Activated CD4-positive, alpha-beta T cell treated with anti-CD3 and anti-CD28 coated beads, Interleukin-2, amount 10 ng/mL, durations not matched to agents 7 days and 5 days (primary cell): ENCODE measurements around the gene MYCBP2. TPM values are rescaled to one million over a fixed set of nuclear protein-coding genes. Genes with fewer than 3 reads are reported as not detected.
"Not testable (repeated sequence)": the region's sequence is repeated elsewhere in the genome, so short reads cannot be mapped to it uniquely, and the experiment has no call there.

ENCODE experiments used
- CTCF ChIA-PET: fragments of 350-600 bp; sonication (Branson Sonifier 250); formaldehyde crosslinking; loops from one replicate; lab custom pipeline; 2021; ENCODE audit warnings: antibody characterized with exemption; lab: Charles Lee
- POLR2A ChIA-PET: fragments of 350-600 bp; sonication (Branson Sonifier 250); formaldehyde crosslinking; loops from one replicate; lab custom pipeline; 2021; ENCODE audit warnings: antibody characterized with exemption; lab: Charles Lee
- DNase-seq: peaks from one replicate; pipeline ENCODE4 v3.0.0-alpha.2; 2020
- H3K27ac Mint-ChIP-seq: one replicate; pipeline ENCODE4 v1.8.0; 2021; ENCODE audit warnings: mild to moderate bottlenecking, moderate library complexity, mixed read lengths
- H3K27me3 Mint-ChIP-seq: one replicate; pipeline ENCODE4 v1.8.0; 2021; ENCODE audit warnings: mixed read lengths
- H3K36me3 Mint-ChIP-seq: one replicate; pipeline ENCODE4 v1.8.0; 2021; ENCODE audit warnings: low read depth, mixed read lengths
- H3K4me1 Mint-ChIP-seq: one replicate; pipeline ENCODE4 v1.8.0; 2021; ENCODE audit warnings: mixed read lengths
- H3K4me3 Mint-ChIP-seq: one replicate; pipeline ENCODE4 v1.8.0; 2021; ENCODE audit warnings: mild to moderate bottlenecking, moderate library complexity, mixed read lengths
- H3K9me3 Mint-ChIP-seq: one replicate; pipeline ENCODE4 v1.8.0; 2021; ENCODE audit warnings: mixed read lengths
- total RNA-seq, 2 experiments: library from RNA; stranded (reverse); gene quantifications; one replicate each; pipeline ENCODE4 v1.2.3, GENCODE V29; 2021

MYCBP2 gene
- total RNA-seq, 2 experiments from 2014 or later = 118 to 129 TPM

- ChIA-PET CTCF (no interaction called here), POLR2A (no interaction called here)
- Mint-ChIP-seq H3K9me3 (no peaks in the 10 kb centered on the region), H3K4me3 (no peak overlapping the region), H3K4me1 (no peaks in the 10 kb centered on the region), H3K27me3 (no peaks in the 10 kb centered on the region), H3K36me3 (peaks cover 50% of the 10 kb centered on the region), H3K27ac (no peak overlapping the region)
- DNase-seq = no peak
These were observed 57.8 kb downstream of the MYCBP2 start for GRCh38 chr13:77269141-77269540.

DNA sequence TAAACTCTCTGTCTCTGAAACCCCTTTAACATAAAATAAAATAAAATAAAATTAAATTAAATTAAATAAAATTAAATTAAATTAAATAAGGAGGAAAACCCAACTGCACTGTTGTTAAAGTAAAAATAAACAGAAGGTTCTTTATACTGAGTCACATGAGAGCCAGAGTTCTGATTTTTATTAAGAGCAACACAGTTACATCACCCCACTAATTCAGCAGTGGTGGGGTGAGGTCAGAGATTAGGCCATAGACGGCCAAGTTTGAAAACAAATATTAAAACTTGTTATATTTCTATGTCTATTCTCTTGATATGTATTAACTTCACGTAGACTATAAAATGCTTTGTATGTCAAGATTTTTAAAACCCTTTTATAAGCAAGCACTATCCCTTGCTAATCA, 59.5 kb downstream of the MYCBP2 start:
- H3K4me3 Mint-ChIP-seq = no peak overlapping the region
- H3K9me3 Mint-ChIP-seq = no peaks in the 10 kb centered on the region
- no peaks in the 10 kb centered on the region for H3K27me3 Mint-ChIP-seq
- ChIA-PET CTCF (no interaction called here), POLR2A (no interaction called here)
- H3K27ac Mint-ChIP-seq = no peak overlapping the region
- peaks cover 44% of the 10 kb centered on the region for H3K36me3 Mint-ChIP-seq
- no peaks in the 10 kb centered on the region for H3K4me1 Mint-ChIP-seq
- no peak for DNase-seq

DNA sequence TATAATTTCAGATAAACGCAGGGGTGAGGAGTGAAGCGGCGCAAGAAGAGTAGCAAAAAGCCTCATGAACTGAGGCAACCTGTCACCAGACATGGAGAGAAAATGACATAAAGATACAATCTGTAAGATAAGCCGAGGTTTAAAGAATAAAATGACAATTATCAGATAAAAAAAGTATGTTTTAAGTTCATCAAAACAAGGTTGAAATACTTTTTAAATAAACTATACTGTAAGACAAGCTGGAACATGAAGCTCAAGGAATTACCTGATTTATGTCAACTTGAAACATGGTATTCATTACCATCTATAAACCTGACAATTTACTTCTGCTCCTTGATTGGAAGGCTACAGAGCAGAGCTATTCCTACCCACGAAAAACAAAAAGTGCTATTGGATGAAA, 61.6 kb downstream of the MYCBP2 start:
- Mint-ChIP-seq H3K4me3 (no peak overlapping the region), H3K36me3 (peaks cover 31% of the 10 kb centered on the region), H3K9me3 (no peaks in the 10 kb centered on the region), H3K27ac (no peak overlapping the region), H3K27me3 (no peaks in the 10 kb centered on the region), H3K4me1 (no peaks in the 10 kb centered on the region)
- ChIA-PET POLR2A (no interaction called here), CTCF (no interaction called here)
- no peak for DNase-seq

DNA sequence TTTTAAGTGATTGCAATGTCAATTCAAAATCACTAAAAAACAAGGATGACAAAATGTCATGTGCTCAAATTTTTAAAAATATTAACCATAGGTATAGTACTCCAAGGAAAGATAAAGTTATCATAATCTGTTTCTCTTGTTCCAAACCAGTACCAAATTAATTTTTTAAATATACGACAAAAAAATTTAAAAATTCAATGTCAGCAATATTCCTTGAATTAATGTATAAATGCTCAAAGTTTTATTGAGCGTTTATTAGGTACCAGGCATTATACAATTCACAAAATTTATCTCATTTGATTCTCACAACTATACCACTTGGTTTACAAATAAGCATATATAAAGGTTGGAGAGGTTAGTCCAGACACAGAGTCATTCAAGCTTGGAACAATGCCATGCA, 64.7 kb downstream of the MYCBP2 start:
- ChIA-PET POLR2A (no interaction called here), CTCF (interaction anchor here (1.2 kb wide), 1 partner anchor 20 kb away, joined by 3 read pairs; no protein-coding TSS in a partner anchor)
- no peak for DNase-seq
- no peaks in the 10 kb centered on the region for H3K27me3 Mint-ChIP-seq
- H3K4me3 Mint-ChIP-seq = no peak overlapping the region
- H3K4me1 Mint-ChIP-seq = peaks cover 2% of the 10 kb centered on the region
- no peaks in the 10 kb centered on the region for H3K9me3 Mint-ChIP-seq
- no peak overlapping the region for H3K27ac Mint-ChIP-seq
- H3K36me3 Mint-ChIP-seq = peaks cover 39% of the 10 kb centered on the region

GRCh38 chr13:77250975-77251374, 75.9 kb downstream of the MYCBP2 start:
- no peak overlapping the region for H3K4me3 Mint-ChIP-seq
- peaks cover 12% of the 10 kb centered on the region for H3K4me1 Mint-ChIP-seq
- no peak overlapping the region for H3K27ac Mint-ChIP-seq
- H3K9me3 Mint-ChIP-seq = no peaks in the 10 kb centered on the region
- no peak for DNase-seq
- ChIA-PET CTCF (no interaction called here), POLR2A (no interaction called here)
- H3K36me3 Mint-ChIP-seq = peaks cover 56% of the 10 kb centered on the region
- no peaks in the 10 kb centered on the region for H3K27me3 Mint-ChIP-seq

DNA sequence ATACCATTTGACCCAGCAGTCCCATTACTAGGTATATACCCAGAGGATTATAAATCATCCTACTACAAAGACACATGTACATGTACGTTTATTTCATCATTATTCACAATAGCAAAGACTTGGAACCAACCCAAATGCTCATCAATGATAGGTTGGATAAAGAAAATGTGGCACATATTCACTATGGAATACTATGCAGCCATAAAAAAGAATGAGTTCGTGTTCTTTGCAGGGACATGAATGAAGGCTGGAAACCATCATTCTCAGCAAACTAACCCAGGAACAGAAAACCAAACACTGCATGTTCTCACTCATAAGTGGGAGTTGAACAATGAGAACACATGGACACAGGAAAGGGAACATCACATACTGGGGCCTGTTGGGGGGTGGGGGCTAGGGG, 81.7 kb downstream of the MYCBP2 start:
- H3K4me1 Mint-ChIP-seq, CTCF ChIA-PET, H3K27me3 Mint-ChIP-seq, H3K9me3 Mint-ChIP-seq, POLR2A ChIA-PET, H3K27ac Mint-ChIP-seq, H3K4me3 Mint-ChIP-seq, DNase-seq: not testable (repeated sequence)
- peaks cover 54% of the 10 kb centered on the region for H3K36me3 Mint-ChIP-seq

DNA sequence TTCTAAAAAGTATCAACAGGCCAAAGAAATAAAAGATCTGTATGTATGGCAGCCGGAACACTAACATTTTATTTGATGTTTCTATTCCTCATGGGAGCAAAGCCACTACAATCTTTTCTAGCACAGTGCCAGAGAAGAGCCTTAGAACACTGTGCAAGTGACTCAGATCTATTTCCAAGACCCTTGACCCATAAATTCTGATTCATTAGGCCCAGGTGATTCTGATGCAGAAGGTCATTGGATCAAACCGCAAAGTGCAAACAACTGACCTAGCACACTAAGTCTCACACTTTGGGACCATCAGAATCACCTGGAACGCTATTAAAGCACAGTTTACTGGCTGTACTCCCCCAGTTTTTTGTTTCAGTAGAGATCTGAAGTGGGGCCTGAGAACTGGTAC, 87.6 kb downstream of the MYCBP2 start:
- H3K9me3 Mint-ChIP-seq = no peaks in the 10 kb centered on the region
- H3K27ac Mint-ChIP-seq = no peak overlapping the region
- ChIA-PET POLR2A (no interaction called here), CTCF (no interaction called here)
- DNase-seq = no peak
- H3K4me1 Mint-ChIP-seq = peaks cover 8% of the 10 kb centered on the region
- no peaks in the 10 kb centered on the region for H3K27me3 Mint-ChIP-seq
- peaks cover 30% of the 10 kb centered on the region for H3K36me3 Mint-ChIP-seq
- no peak overlapping the region for H3K4me3 Mint-ChIP-seq

DNA sequence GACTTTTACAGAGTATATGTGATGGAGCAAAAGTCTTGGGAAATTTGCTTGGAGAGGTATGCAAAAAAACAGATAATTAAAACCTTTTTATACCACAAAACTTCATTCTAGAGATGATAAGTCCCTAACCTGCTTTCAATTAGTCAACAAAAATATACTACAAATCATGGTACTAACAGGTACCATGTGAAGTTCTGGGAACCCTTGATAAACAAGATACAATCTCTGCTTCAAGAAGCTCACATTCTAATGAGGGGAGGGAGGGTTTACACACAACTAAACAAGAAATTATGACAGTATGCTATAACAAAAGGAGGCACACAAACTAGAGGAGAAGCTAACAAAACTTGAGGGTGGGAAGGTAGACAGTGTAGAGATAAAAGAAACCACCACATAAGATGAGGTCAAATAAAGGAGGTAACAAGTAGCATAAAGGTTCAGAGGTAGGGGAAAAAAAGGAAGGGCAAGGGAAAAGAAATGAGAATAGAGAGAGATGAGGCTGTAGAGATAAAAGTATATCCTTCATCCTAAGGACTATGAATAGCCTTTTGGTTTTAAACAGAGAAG, 91.4 kb downstream of the MYCBP2 start:
- H3K4me1 Mint-ChIP-seq = peaks cover 11% of the 10 kb centered on the region
- no peaks in the 10 kb centered on the region for H3K9me3 Mint-ChIP-seq
- POLR2A ChIA-PET = no interaction called here
- peaks cover 29% of the 10 kb centered on the region for H3K36me3 Mint-ChIP-seq
- H3K27me3 Mint-ChIP-seq = no peaks in the 10 kb centered on the region
- DNase-seq = no peak
- CTCF ChIA-PET = no interaction called here
- no peak overlapping the region for H3K27ac Mint-ChIP-seq
- no peak overlapping the region for H3K4me3 Mint-ChIP-seq

DNA sequence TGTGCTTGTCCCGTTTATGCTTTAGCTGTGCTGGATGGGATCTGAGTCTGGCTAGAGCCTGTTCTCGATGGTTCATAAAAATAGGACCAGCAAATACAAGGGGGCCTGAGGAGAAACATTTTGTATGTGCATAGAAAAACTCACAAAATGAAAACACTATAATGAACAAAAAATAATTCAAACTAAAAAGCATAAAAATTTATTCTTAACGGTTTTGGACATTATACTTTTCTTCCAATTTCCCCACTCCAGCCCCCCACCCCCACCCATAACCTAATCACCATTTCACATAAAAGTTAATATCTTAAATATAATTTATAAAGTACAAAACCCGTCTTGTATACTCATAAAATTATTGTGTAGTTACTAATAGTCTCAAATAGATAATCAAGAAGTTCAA, 93.7 kb downstream of the MYCBP2 start:
- ChIA-PET CTCF (no interaction called here), POLR2A (no interaction called here)
- no peak overlapping the region for H3K27ac Mint-ChIP-seq
- H3K4me1 Mint-ChIP-seq = peaks cover 13% of the 10 kb centered on the region
- no peaks in the 10 kb centered on the region for H3K27me3 Mint-ChIP-seq
- H3K4me3 Mint-ChIP-seq = no peak overlapping the region
- DNase-seq = no peak
- no peaks in the 10 kb centered on the region for H3K9me3 Mint-ChIP-seq
- peaks cover 24% of the 10 kb centered on the region for H3K36me3 Mint-ChIP-seq

DNA sequence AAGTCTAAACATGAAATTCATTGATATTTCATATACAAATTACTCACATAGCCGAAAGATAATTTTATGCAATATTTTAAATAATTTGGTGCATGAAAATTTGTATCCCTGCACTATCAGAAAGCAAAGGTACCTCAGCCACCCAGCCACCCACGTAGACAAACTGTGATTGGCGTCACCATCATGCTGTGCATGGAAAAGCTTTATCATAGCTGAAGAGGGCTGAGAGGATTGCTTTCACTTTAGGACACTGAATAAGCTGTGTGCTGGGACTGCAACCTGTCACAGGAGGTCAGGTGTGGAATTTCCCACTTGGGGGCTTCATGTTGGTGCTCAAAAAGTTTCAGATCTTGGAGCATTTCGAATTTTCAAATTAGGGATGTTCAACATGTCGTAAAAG, 96.3 kb downstream of the MYCBP2 start:
- ChIA-PET CTCF (interaction anchor here (1.0 kb wide), 1 partner anchor 11 kb away, joined by 3 read pairs; no protein-coding TSS in a partner anchor), POLR2A (no interaction called here)
- Mint-ChIP-seq H3K36me3 (peaks cover 28% of the 10 kb centered on the region), H3K4me1 (peaks cover 12% of the 10 kb centered on the region), H3K9me3 (no peaks in the 10 kb centered on the region), H3K4me3 (no peak overlapping the region), H3K27ac (no peak overlapping the region), H3K27me3 (no peaks in the 10 kb centered on the region)
- no peak for DNase-seq

- H3K27ac Mint-ChIP-seq = no peak overlapping the region
These were observed 100.9 kb downstream of the MYCBP2 start for GRCh38 chr13:77225946-77226345.

GRCh38 chr13:77222909-77223308, 104.0 kb downstream of the MYCBP2 start:
- Mint-ChIP-seq H3K4me1 (peaks cover 5% of the 10 kb centered on the region), H3K27me3 (no peaks in the 10 kb centered on the region), H3K27ac (no peak overlapping the region), H3K9me3 (no peaks in the 10 kb centered on the region), H3K36me3 (peaks cover 41% of the 10 kb centered on the region), H3K4me3 (no peak overlapping the region)
- no peak for DNase-seq
- CTCF ChIA-PET = no interaction called here
- POLR2A ChIA-PET = no interaction called here

More at GRCh38 chr13:77225946-77226345, 100.9 kb downstream of the MYCBP2 start:
- Mint-ChIP-seq H3K27me3 (no peaks in the 10 kb centered on the region), H3K36me3 (peaks cover 42% of the 10 kb centered on the region), H3K4me3 (no peak overlapping the region), H3K9me3 (no peaks in the 10 kb centered on the region), H3K4me1 (peaks cover 9% of the 10 kb centered on the region)
- POLR2A ChIA-PET = no interaction called here
- DNase-seq = no peak
- CTCF ChIA-PET = no interaction called here

DNA sequence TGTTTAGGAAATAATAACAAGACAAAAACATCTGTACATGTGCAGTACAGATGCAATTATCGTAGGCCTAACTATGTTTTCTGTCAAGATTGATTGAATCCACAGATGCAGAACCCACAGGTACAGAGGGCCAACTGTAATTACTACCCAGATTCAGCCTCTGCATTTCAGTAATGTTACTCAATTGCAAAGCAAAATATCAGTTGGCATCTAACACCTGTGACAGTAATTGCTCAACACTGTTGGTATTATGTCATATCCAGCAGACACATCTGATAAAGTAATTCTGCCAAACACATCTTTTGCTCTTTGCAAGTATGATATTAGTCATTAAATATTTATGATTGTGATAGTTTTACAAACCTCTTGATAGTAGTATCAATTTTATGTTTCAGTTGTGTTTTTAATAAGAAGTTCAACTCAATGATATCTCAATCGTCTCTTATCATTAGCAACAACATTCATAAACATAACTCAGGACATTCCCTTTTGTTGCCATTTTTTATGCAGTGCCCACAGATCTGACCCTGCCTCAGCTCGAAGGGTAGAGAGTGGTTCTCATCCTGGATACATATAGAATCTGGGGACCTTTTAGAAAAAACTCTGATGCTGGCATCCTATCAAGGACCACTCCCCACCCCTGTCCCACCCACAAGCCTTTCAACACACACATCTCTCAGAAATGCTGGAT, 104.7 kb downstream of the MYCBP2 start:
- ChIA-PET POLR2A (no interaction called here), CTCF (no interaction called here)
- Mint-ChIP-seq H3K27ac (no peak overlapping the region), H3K4me1 (peaks cover 5% of the 10 kb centered on the region), H3K36me3 (peaks cover 43% of the 10 kb centered on the region), H3K9me3 (no peaks in the 10 kb centered on the region), H3K4me3 (no peak overlapping the region), H3K27me3 (no peaks in the 10 kb centered on the region)
- DNase-seq = no peak

- Mint-ChIP-seq H3K4me3 (no peak overlapping the region), H3K36me3 (peaks cover 48% of the 10 kb centered on the region), H3K27me3 (no peaks in the 10 kb centered on the region), H3K4me1 (no peaks in the 10 kb centered on the region), H3K9me3 (no peaks in the 10 kb centered on the region), H3K27ac (no peak overlapping the region)
- CTCF ChIA-PET = interaction anchor here (0.8 to 1.7 kb wide), 2 partner anchors 12 to 44 kb away, joined by 3 read pairs; no protein-coding TSS in a partner anchor
- DNase-seq = no peak
- POLR2A ChIA-PET = no interaction called here
These were observed 107.5 kb downstream of the MYCBP2 start for GRCh38 chr13:77219401-77219800.
